ENCODE results near the gene ENPP3.
"Not testable (repeated sequence)": the region's sequence is repeated elsewhere in the genome, so short reads cannot be mapped to it uniquely, and the experiment has no call there.

ENPP3 gene

DNA sequence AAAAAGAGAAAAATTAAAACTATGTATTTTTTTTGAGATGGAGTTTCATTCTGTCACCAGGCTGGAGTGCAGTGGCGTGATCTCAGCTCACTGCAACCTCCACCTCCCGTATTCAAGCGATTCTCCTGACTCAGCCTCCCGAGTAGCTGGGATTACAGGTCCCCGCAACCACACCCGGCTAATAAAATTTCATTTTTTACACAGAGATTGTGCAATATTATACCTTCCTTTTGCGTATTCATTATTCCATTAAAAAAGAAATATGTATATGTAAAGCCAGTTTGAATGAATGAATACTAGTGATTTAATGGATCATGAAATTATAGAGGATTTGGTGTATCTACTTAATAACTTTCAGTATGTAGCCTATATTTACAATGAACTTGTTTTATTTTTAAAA is 111.9 kb downstream of the ENPP3 start:
- Histone ChIP-seq H3K9me3 (replicated peaks in 1 of 11) (no peaks in the 10 kb centered on the region), H3K4me1 (peaks cover 0 to 2% (median under 1%) of the 10 kb centered on the region in 10 experiments; a peak in 7 of 20 replicates), H3K36me3 (no peaks in the 10 kb centered on the region), H3K27me3 (peaks cover 0 to 5% (median 0%) of the 10 kb centered on the region in 11 experiments; a peak in 3 of 22 replicates), H3K27ac (no peak overlapping the region), H3K4me2 (no peak overlapping the region), H3K9ac (no peak overlapping the region), H4K20me1 (no peaks in the 10 kb centered on the region), H3K4me3 (no peak overlapping the region)
- TF ChIP-seq Cebpa-rat (IDR thresholded peaks at IDR 0.05) = peak in 2 of 11 experiments; percentile 48 to 79; a peak in 4 of 22 replicates

DNA sequence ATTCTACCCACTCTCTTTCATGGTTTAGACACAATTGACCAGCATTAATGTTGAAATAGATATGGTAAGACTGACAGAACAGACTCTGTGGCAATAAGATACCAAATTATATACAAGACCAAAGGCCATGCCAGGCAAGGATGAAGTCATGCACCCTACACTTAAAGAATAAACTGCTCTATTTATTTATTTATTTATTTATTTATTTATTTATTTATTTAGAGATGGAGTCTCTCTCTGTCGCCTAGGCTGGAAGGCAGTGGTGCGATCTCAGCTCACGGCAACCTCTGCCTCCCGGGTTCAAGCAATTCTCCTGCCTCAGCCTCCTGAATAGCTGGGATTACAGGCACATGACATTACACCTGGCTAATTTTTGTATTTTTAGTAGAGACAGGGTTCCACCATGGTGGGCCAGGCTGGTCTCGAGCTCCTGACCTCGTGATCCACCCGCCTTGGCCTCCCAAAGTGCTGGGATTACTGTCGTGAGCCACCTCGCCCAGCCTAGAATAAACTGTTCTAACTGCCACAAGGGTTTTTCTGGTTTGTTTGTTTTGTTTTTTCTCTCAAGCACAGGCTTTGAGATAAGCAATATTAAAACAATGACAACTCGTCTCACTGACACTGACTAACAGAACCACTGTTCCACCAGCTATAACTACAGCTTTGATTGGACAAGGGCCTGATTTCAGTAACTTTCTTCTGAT is 114.1 kb downstream of the ENPP3 start:
- H3K4me1 ChIP-seq = peaks cover 0 to 16% (median 13%) of the 10 kb centered on the region in 10 experiments; a peak in 17 of 20 replicates
- not testable (repeated sequence) for H3K9ac ChIP-seq; H3K27ac ChIP-seq; H4K20me1 ChIP-seq; H3K4me2 ChIP-seq; H3K36me3 ChIP-seq; H3K4me3 ChIP-seq; H3K9me3 ChIP-seq (replicated peaks in 1 of 11); H3K27me3 ChIP-seq

DNA sequence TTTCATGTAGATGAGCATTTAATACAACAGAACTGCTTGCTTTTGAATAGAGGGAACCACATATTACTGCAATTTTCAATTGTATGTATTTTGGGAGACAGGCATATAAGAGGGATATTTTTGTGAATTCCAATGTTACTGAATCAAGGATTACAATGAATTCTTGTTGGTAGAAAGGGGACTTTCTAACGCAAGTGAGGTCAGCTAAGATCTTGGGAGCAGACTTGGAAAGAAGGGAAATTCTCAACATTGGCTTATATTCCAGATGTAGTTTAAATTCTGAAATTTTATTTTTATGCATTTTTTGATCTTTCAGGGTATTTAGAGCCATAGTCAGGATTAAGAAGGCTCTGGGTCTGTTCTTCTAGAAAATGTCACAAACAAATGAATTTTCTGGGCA is 117.0 kb downstream of the ENPP3 start:
- peak overlapping the region in 8 of 11 experiments; percentile 31 to 61 (median 52); a peak in 16 of 22 replicates for H3K4me2 ChIP-seq
- no peak overlapping the region for H3K27ac ChIP-seq
- no peak overlapping the region for H3K9ac ChIP-seq
- H3K9me3 ChIP-seq (replicated peaks in 1 of 11) = no peaks in the 10 kb centered on the region
- H4K20me1 ChIP-seq = no peaks in the 10 kb centered on the region
- no peaks in the 10 kb centered on the region for H3K27me3 ChIP-seq
- no peaks in the 10 kb centered on the region for H3K36me3 ChIP-seq
- no peak overlapping the region for H3K4me3 ChIP-seq
- peaks cover 0 to 16% (median 13%) of the 10 kb centered on the region in 10 experiments; a peak in 17 of 20 replicates for H3K4me1 ChIP-seq
- TF ChIP-seq Cebpa-rat (IDR thresholded peaks at IDR 0.05) = no peak

DNA sequence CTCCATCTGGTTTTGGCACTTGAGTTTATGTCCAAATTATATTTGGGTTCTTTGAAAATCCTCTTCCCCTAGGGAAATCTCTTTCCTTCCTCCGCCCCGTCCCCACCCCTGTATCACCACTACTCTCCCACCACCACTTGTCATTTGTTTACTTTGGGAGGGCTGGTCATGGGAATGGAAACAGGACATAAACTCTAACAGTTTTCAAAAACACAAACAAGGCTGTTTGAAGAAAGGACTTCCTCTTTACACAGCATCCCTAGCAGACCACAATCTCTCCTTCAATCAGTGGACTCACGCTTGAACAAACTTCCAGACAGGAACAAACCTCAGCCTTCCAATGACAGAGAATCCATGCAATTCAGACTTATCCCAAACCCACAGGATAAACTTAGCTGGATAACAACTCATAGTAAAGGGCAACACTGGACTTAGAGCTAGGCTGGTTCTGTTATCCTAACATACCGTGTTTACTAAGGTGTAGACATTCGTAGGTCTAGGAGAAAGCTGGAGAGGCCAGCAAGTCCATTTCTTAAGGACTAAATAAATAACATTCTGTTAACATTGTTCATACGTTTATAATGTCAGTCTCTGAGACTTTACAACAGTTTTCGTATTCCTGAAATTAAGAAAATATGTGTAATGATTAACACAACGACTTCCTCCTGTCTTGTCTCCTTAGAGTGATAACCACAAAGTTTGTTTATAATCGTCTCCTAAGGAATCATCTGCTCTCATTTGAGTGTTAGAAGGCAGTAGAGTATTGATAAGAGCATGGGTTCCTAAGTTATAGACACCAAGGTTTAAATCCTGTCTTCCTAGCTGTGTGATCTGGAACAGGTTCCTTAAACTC is 117.8 kb downstream of the ENPP3 start:
- H3K4me3 ChIP-seq = no peak overlapping the region
- TF ChIP-seq Cebpa-rat (IDR thresholded peaks at IDR 0.05) = no peak
- H3K4me2 ChIP-seq = peak overlapping the region in 10 of 11 experiments; percentile 20 to 61 (median 50); a peak in 18 of 22 replicates
- no peaks in the 10 kb centered on the region for H3K27me3 ChIP-seq
- H3K9me3 ChIP-seq (replicated peaks in 1 of 11) = no peaks in the 10 kb centered on the region
- H3K9ac ChIP-seq = no peak overlapping the region
- H3K36me3 ChIP-seq = no peaks in the 10 kb centered on the region
- H3K27ac ChIP-seq = no peak overlapping the region
- peaks cover 0 to 16% (median 13%) of the 10 kb centered on the region in 10 experiments; a peak in 17 of 20 replicates for H3K4me1 ChIP-seq
- H4K20me1 ChIP-seq = no peaks in the 10 kb centered on the region

DNA sequence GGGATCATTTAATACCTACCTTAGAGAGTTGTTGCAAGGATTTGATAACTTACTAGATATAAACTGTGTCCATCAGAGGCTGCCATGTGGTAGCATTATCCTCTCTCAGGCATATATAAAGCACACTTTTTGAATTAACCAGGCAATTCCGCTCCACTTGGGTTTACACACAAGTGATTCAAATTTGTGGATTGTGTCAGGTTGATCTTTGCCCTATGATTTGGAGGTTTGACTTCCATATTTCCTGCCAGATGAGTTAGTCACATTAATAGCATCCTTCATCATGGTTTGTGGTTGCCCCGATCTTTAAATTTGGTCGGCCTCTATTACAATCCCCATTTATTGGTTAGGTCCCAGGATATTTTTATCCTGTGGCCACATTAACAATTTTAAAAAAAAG is 118.5 kb downstream of the ENPP3 start:
- Histone ChIP-seq H3K27ac (no peak overlapping the region), H3K4me3 (no peak overlapping the region), H3K4me1 (peaks cover 0 to 16% (median 13%) of the 10 kb centered on the region in 10 experiments; a peak in 17 of 20 replicates)

DNA sequence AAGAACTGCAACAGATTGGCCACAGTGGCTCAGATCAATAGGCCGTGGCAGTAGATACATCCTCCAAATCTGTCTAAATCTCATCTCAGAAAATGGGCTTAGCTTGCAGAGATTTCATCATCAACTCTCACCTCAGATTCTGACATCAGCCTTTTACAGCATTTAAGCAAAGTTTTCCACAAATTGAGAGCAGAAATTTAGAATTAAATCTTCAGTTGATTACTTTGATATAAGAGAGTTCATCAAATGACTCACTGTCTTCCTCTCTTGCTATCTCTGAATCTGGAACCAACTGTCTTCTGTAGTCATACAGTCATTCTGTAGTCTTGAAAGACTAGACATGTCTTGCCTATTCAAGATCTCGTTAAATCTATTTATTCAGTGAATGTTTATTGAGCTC is 118.9 kb downstream of the ENPP3 start:
- Histone ChIP-seq H4K20me1 (no peaks in the 10 kb centered on the region), H3K4me2 (no peak overlapping the region), H3K4me3 (no peak overlapping the region), H3K36me3 (no peaks in the 10 kb centered on the region), H3K9me3 (replicated peaks in 1 of 11) (no peaks in the 10 kb centered on the region), H3K9ac (no peak overlapping the region), H3K27ac (no peak overlapping the region), H3K27me3 (no peaks in the 10 kb centered on the region), H3K4me1 (peaks cover 0 to 16% (median 13%) of the 10 kb centered on the region in 10 experiments; a peak in 17 of 20 replicates)
- no peak for TF ChIP-seq Cebpa-rat (IDR thresholded peaks at IDR 0.05)

More for the DNA sequence above, 118.5 kb downstream of the ENPP3 start:
- no peaks in the 10 kb centered on the region for H3K36me3 ChIP-seq
- H3K9me3 ChIP-seq (replicated peaks in 1 of 11) = no peaks in the 10 kb centered on the region
- H3K9ac ChIP-seq = no peak overlapping the region
- H3K27me3 ChIP-seq = no peaks in the 10 kb centered on the region
- TF ChIP-seq Cebpa-rat (IDR thresholded peaks at IDR 0.05) = no peak
- peak overlapping the region in 2 of 11 experiments; percentile 53 to 61; a peak in 3 of 22 replicates for H3K4me2 ChIP-seq
- no peaks in the 10 kb centered on the region for H4K20me1 ChIP-seq

DNA sequence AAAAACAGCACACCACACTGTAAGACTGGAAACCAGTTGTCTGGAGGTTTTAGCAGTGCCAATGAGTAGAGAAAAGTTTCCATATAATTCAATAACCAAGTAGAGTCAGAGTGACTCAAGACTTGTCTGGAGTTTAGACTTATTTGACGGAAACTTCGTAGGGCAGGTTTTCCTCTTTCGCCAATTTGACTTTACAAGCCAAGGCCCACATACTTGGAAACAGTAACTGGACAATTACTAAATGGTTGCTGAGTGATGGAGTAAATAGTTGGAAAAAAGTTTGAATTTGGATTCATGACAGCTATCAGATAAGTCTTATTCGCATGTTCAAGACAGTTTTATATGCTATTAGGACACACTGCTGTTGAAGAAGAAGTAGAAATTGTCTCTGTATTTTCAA is 121.8 kb downstream of the ENPP3 start:
- H3K4me2 ChIP-seq = no peak overlapping the region
- H4K20me1 ChIP-seq = no peaks in the 10 kb centered on the region
- H3K4me1 ChIP-seq = peaks cover 0 to 15% (median 13%) of the 10 kb centered on the region in 10 experiments; a peak in 17 of 20 replicates
- no peak overlapping the region for H3K4me3 ChIP-seq
- no peaks in the 10 kb centered on the region for H3K27me3 ChIP-seq
- no peak overlapping the region for H3K27ac ChIP-seq
- H3K9ac ChIP-seq = no peak overlapping the region
- H3K36me3 ChIP-seq = no peaks in the 10 kb centered on the region
- no peaks in the 10 kb centered on the region for H3K9me3 ChIP-seq (replicated peaks in 1 of 11)
- no peak for TF ChIP-seq Cebpa-rat (IDR thresholded peaks at IDR 0.05)

DNA sequence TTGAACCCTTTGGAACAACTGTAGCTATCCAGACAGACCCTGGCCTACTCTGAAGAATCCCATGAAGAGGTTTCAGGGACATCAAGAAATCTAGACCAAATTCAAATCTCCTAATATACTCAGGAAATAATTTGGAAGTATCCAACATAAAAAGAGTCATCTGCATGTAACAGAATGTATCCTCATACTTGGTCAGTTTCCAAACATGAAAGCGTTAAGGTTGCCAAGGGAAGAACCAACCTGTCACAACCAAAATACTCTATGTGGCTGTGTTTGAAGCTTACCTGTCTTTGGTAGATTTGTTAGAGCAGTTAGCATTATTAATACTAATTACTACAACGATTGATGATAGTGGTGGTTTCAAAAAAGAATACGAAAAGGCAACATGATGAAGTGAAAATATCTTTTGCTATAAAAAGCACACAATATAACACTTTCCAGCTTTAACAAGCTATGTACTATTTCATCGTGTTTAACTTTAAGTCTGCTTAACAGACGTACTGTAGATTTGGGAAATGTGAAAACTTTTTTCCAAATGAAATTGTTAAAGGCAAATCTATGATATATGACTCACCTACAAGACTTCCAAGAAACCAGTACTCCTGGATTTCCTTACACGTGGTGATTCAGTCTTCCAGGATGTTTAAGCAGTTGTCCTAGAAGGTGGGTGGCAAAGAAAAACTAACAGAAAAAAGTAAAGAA is 124.1 kb downstream of the ENPP3 start:
- Histone ChIP-seq H3K36me3 (no peaks in the 10 kb centered on the region), H3K27ac (no peak overlapping the region), H4K20me1 (no peaks in the 10 kb centered on the region), H3K4me2 (no peak overlapping the region), H3K27me3 (no peaks in the 10 kb centered on the region), H3K4me3 (no peak overlapping the region), H3K4me1 (no peaks in the 10 kb centered on the region), H3K9me3 (replicated peaks in 1 of 11) (no peaks in the 10 kb centered on the region), H3K9ac (no peak overlapping the region)
- TF ChIP-seq Cebpa-rat (IDR thresholded peaks at IDR 0.05) = no peak

DNA sequence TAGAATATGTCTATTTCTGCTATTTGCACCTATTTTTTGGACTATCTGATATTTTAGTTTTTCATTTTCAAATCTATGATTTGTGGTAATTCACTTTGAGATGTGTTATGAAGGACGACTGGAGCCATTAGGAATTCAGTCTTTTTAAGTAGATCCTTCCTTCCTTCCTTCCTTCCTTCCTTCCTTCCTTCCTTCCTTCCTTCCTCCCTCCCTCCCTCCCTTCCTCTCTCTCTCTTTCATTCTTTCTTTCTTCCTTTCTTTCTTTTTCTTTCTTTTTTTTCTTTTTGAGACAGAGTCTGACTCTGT is 124.6 kb downstream of the ENPP3 start:
- no peaks in the 10 kb centered on the region for H3K4me1 ChIP-seq
- no peak overlapping the region for H3K4me3 ChIP-seq
- no peak for TF ChIP-seq Cebpa-rat (IDR thresholded peaks at IDR 0.05)
- H3K36me3 ChIP-seq = no peaks in the 10 kb centered on the region
- no peak overlapping the region for H3K27ac ChIP-seq
- no peaks in the 10 kb centered on the region for H4K20me1 ChIP-seq
- no peaks in the 10 kb centered on the region for H3K27me3 ChIP-seq
- H3K9ac ChIP-seq = no peak overlapping the region
- H3K4me2 ChIP-seq = no peak overlapping the region
- no peaks in the 10 kb centered on the region for H3K9me3 ChIP-seq (replicated peaks in 1 of 11)

Measured in BLaER1 treated with 17β-estradiol and CSF1 and Interleukin-3, amounts not matched to agents 10 nM and 100 nM (cell line).